Cerebellar nuclear complex (tissue), 1 donor: ENCODE results near the gene PDCD5.
"Not testable (repeated sequence)": the region's sequence is repeated elsewhere in the genome, so short reads cannot be mapped to it uniquely, and the experiment has no call there.

ENCODE experiments used
- DNase-seq, 2 experiments: peaks; one replicate each; lab custom pipeline; 2025; lab: John Stamatoyannopoulos, UW

The PDCD5 gene

GRCh38 chr19:32580901-32581704, at the start of gene PDCD5:
PDCD5 (plus strand) TSS chr19:32581190; CDS start chr19:32581262, 72 bp downstream.
- DNase-seq = peak; percentile 58 to 80

- no peak for DNase-seq
These were observed 48.8 kb upstream of the PDCD5 start for GRCh38 chr19:32532233-32532632.

- no peak for DNase-seq
These were observed 43.4 kb upstream of the PDCD5 start for GRCh38 chr19:32537580-32537979.

DNA sequence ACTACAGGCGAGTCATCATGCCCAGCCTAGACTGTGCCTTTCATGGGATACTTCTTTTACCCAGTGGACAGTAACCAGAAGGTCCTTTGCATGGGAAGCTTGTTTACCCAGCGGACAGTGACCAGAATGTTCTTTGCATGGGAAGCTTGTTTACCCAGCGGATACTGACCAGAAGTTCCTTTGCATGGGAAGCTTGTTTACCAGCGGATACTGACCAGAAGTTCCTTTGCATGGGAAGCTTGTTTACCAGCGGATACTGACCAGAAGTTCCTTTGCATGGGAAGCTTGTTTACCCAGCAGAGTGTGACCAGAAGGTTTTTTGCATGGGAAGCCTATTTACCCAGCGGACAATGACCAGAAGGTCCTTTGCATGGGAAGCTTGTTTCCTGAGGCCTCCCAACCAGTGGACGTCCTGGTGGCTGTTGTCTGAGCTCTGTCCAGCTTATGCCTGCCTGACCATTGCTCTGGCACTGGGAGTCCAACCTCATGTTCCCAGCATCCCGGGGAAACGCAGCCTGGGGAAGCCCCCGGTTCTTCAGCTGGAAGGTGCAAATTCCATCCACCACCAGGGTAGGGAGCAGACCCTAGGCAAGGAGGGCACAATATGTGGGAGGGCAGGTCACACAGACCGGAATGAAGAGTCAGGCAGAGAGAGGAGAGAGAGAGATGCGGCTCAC, 41.6 kb upstream of the PDCD5 start:
- no peak for DNase-seq

GRCh38 chr19:32540621-32541020, 40.4 kb upstream of the PDCD5 start:
- no peak for DNase-seq

DNA sequence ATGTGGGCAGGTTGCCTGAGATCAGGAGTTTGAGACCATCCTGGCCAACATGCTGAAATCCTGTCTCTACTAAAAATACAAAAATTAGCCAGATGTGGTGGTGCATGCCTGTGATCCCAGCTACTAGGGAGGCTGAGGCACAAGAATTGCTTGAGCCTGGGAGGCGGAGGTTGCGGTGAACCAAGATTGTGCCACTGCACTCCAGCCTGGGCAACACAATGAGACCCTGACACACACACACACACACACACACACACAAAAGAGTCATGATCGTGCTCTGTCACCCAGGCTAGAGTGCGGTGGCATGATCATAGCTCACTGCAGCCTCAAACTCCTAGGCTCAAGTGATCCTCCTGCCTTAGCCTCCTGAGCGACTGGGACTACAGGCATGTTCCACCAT, 39.6 kb upstream of the PDCD5 start:
- DNase-seq = not testable (repeated sequence)

- no peak for DNase-seq
These were observed 38.4 kb upstream of the PDCD5 start for GRCh38 chr19:32542477-32543108.

DNA sequence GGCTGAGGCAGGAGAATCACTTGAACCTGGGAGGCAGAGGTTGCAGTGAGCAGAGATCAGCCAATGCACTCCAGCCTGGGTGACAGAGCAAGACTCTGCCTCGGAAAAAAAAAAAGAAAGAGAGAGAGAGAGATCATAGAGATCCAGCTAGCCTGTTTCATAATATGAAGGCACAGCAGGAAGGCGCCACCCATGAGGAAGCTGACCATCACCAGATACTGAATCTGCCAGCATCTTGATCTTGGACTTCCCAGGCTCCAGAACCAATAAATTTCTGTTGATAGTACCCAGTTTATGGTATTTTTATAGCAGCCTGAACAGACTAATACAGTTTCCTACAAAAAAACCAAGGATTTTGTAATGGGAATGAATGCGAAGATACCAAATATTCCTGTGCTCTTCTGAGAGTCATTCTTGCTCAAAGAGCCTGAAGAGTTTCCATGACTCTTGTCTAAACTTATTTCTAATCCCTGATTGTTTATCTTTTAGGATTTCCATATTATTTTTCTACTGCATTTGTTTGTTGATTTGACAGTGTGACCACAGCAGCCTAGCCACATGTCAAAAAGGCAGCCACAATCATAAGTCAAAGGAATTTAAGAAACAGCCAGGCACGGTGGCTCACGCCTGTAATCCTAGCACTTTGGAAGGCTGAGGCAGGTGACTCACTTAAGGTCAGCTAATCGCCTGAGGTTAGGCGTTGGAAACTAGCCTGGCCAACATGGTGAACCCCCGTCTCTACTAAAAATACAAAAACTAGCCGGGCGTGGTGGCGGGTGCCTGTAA, 37.7 kb upstream of the PDCD5 start:
- DNase-seq = no peak

DNA sequence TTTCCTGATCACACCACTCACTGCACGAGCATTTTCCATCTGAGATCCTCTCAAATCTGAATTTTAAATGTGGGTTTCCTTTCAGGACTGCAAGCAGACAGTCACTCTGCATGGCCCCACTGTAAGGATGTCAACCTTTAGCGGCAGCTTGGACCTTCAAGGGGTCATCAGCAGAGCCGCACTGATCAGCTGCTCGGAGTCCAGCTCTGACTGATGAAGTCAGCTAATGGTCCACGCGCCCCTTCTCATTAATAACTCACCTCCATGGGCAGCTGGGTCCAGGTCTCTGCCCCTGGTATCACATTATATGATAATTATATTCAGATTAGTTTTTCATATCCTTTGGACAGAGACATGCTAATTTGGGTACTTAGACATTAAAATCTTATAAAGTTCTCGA, 36.1 kb upstream of the PDCD5 start:
- no peak for DNase-seq

DNA sequence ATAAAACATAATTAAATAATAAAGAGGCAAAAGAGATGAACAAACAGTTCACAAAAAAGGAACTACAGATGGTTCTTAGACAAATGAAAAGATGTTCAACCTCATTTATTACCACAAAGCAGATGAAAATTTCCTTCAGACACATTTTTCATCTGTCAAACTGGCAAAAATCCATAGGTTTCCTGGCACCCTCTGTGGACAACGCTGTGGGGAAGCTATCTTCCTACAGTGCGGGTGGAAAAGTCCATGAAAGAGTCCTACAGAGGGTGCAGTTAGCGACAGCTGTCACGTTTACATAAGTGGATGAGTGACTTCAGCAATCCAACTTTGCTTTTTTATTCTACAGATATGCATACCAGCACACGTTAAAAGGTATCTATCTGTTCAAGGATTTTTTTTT, 30.3 kb upstream of the PDCD5 start:
- no peak for DNase-seq

DNA sequence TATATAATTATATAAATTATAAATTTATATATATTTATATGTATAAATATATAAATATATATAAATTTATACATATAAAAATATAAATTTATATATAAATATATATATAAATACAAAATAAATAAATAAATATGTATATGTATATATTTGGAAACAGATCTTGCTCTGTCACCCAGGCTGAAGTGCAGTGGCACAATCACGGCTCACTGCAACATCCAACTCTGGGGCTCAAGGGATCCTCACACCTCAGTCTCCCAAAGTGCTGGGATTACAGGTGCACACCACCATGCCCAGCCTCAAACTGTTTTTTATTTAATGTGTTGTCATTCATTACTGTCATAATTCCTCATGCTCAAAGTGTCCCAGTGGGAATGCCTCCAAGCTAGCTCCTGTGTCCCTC, 25.2 kb upstream of the PDCD5 start:
- no peak for DNase-seq

DNA sequence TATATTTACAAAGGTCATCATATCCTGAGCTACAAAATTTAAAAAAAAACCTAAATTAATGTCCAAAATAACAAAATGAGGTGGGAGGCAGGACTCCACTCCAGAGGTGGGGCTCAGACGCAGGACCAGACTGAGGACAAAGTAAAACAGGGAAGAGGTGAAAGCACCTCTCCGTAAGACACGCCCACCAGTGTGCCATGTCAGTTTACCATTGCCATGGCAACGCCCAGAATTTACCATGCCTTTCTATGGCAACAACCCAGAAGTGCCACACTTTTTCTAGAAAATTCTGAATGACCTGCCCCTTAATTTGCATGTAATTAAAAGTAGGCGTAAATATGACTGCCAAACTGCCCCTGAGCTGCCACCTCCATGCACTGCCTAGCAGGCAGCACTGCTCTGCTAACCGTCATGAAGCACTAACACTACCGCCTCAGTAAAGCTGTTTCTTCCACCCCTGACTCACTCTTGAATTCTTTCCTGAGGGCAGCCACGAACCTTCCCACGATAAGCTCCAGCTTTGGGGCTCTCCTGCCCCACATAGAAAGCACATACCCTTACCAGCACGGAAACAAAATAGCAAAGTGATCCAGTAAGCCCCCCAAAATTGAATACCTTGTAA, 22.3 kb upstream of the PDCD5 start:
- no peak for DNase-seq

DNA sequence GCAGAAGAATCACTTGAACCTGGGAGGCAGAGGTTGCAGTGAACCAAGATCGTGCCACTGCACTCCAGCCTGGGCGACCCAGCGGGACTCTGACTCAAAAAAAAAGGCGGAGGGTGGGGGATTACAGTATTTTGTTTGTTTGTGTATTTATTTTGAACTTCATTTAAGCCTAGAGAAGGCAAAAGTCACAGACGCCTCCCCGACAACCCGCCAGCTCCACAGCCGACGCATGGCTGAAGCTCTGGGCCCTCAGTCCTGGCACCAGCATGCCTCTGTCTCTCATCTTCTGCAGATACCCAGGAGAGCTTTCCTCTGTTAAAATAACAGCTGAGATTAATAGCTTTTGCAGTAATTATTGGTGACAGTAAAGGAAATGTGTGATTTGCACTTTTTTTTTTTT, 17.2 kb upstream of the PDCD5 start:
- no peak for DNase-seq

DNA sequence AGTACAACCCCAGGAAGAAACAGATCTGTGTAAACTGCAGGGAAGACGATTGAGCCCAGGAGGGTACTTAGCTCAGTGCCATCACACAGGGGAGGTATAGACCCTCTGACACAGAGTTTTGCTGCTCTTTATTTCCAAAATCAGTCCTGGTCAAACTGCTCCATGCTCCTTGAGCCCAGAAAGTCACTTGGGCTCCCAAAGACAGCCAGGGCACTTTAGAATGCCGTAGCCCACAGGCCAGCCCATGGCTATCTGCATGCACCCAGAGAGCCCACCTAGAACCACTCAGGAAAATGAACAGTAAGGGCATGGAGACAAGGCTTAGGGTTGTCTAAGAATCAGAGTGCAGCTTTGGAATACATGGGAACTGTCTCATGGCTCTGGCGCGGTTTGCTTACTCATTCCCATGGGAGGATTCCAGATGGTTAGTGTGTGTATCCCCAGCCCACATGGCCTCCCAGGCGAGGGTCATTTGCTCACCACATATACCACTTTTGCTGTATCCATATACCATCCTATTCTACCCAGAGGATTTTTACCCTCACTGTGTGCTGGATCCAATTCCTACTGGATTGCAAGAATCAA, 14.7 kb upstream of the PDCD5 start:
- DNase-seq = no peak

DNA sequence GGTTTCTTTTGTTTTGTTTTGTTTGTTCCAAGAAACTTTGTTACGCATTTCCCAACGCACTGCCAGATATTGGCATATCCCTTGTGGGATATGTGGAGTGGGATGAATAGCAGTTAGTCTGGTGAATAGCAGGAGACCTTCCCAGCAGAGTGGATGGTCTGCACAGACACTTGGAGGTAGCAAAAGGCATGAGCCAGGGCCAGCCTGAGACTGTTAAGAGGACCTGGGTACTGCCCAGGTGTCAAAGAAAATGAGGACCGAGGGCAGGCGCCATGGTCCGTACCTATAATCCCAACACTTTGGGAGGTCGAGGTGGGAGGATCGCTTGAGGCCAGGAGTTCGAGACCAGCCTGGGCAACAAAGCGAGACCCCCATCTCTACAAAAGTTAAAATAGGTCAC, 13.5 kb upstream of the PDCD5 start:
- no peak for DNase-seq

DNA sequence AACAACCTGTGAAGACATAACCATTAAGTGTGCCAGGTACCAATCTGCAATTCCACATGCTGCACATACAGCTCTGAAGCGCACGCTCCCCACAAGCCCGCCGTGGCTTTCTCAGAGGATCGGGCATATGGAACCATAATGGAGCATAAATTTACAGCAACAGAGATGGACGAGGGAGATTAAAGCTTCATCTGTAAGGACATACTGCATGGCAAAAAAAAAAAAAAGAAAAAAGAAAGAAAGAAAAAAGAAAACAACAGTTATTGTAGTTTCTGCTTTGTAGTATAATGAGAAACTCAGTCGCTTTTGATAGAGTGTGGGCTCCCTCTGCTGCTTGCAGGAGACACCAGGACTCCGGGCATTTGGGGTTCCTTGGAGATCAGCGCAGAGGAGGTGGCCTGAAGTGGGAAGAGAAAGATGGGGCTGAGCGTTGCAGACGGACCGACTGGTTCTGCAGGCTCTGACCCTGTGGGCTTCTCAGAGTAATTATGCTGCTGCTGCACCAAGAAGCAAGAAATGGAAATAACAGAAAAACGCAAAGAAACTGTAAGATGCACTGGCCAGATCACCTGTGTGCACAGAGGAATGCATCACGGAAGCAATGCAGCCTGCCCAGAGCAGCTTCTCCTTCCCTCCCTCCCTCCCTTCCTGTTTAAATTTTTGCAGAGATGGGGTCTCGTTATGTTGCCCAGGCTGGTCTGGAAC, 10.8 kb upstream of the PDCD5 start:
- no peak for DNase-seq

DNA sequence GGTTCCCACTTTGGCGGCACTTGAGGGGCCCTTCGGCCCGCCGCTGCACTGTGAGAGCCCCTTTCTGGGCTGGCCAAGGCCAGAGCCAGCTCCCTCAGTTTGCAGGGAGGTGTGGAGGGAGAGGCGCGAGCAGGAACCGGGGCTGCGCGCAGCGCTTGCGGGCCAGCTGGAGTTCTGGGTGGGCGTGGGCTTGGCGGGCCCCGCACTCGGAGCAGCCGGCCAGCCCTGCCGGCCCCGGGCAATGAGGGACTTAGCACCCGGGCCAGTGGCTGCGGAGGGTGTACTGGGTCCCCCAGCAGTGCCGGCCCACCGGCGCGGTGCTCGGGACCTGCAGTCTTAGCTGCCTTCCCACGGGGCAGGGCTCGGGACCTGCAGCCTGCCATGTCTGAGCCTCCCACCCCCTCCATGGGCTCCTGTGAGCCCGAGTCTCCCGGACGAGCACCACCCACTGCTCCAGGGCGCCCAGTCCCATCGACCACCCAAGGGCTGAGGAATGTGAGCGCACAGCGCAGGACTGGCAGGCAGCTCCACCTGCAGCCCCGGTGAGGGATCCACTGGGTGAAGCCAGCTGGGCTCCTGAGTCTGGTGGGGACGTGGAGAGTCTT, 9.4 kb upstream of the PDCD5 start:
- not testable (repeated sequence) for DNase-seq

GRCh38 chr19:32572700-32573491, 8.1 kb upstream of the PDCD5 start:
- not testable (repeated sequence) for DNase-seq

- no peak for DNase-seq
These were observed 7.5 kb upstream of the PDCD5 start for GRCh38 chr19:32573492-32573794.

DNA sequence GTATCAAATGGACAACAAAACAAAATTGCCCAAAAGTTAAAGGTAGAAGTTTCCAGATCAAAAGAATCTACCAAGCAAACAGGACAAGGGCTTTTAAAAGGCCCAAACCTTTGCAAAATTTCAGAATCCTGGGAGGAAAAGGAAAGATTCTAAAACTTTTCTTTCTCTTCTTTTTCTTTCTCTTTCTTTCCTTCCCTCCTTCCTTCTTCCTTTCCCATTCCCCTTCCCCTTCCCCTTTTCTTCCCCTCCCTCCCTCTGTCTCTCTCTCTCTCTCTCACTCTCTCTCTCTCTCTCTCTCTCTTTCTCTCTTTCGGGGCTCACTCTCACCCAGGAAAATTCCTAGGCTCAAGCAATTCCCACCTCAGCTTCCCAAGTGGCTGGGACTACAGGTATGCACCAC, 4.2 kb upstream of the PDCD5 start:
- DNase-seq = no peak
